K562 (cell line): ENCODE measurements around the gene PIK3CD. TPM values are rescaled to one million over a fixed set of nuclear protein-coding genes. Genes with fewer than 3 reads are reported as not detected.
A peak's percentile ranks its signal among the peaks of the same experiment; 100 is the strongest.

Experiments
- ARID1B ChIP-seq: fragments of 450-650 bp; IDR thresholded peaks from 2 replicates; pipeline ENCODE4 v1.6.1; 2016; ENCODE audit warnings: antibody characterized with exemption, mild to moderate bottlenecking, inconsistent platforms
- CHD1 ChIP-seq: fragments of 200-600 bp; sonication (generic); IDR thresholded peaks from one replicate; pipeline ENCODE4 v1.6.1; 2012; ENCODE audit warnings: mild to moderate bottlenecking, moderate library complexity, low read length, inconsistent platforms
- DIDO1 ChIP-seq: fragments of 450-650 bp; IDR thresholded peaks from 2 replicates; pipeline ENCODE4 v1.6.1; 2016; ENCODE audit warnings: low read depth, missing biosample characterization, missing genetic modification characterization
- E2F6 ChIP-seq, 2 experiments: IDR thresholded peaks; 2 replicates each; pipeline ENCODE4 v1.6.1; 2011; ENCODE audit warnings: borderline replicate concordance in 1 of 2, control low read depth in 1 of 2, low read depth in 1 of 2, low read length in 1 of 2, mild to moderate bottlenecking in 1 of 2, mixed read lengths in 1 of 2, moderate library complexity in 1 of 2; ENCODE audit not compliant: insufficient read depth in 1 of 2, insufficient read length in 1 of 2, poor library complexity in 1 of 2, severe bottlenecking in 1 of 2; ENCODE audit errors: extremely low read depth in 1 of 2
- ELF4 ChIP-seq: fragments of 450-650 bp; formaldehyde crosslinking; IDR thresholded peaks from 2 replicates; pipeline ENCODE4 v1.4.0; 2022; ENCODE audit warnings: missing genetic modification characterization
- GABPA ChIP-seq: fragments of 200-800 bp; sonication (Bioruptor generic); conservative IDR thresholded peaks from 2 replicates; pipeline ENCODE4 v1.6.1; 2016; ENCODE audit warnings: low read depth, missing genetic modification characterization, missing compliant biosample characterization
- MTA3 ChIP-seq: fragments of 450-650 bp; formaldehyde crosslinking; IDR thresholded peaks from 2 replicates; pipeline ENCODE4 v1.6.1; 2017; ENCODE audit warnings: mild to moderate bottlenecking, borderline replicate concordance
- NFIC ChIP-seq: fragments of 450-650 bp; IDR thresholded peaks from 2 replicates; pipeline ENCODE4 v1.6.1; 2017; ENCODE audit warnings: mild to moderate bottlenecking, inconsistent platforms
- PHF8 ChIP-seq: fragments of 200-600 bp; sonication (generic); IDR thresholded peaks from 2 replicates; pipeline ENCODE4 v1.6.1; 2012; ENCODE audit warnings: mixed run types, mild to moderate bottlenecking, inconsistent platforms, low read length, moderate library complexity, borderline replicate concordance
- SMARCB1 ChIP-seq: IDR thresholded peaks from 2 replicates; pipeline ENCODE4 v1.6.1; 2011; ENCODE audit warnings: improper control_type of control experiment, low read depth; ENCODE audit not compliant: insufficient read length
- SUPT5H ChIP-seq: fragments of 450-650 bp; IDR thresholded peaks from 2 replicates; pipeline ENCODE4 v1.6.1; 2016
- TSC22D4 ChIP-seq: fragments of 450-650 bp; IDR thresholded peaks from 2 replicates; pipeline ENCODE4 v1.6.1; 2016; ENCODE audit warnings: missing genetic modification characterization, missing biosample characterization, control low read depth
- ZBTB40 ChIP-seq, 2 experiments: fragments of 450-650 bp in 1 of 2; sonication (generic) in 1 of 2; formaldehyde crosslinking in 1 of 2; IDR thresholded peaks; 2 replicates each; pipeline versions ENCODE4 v1.7.1 to v1.9.0; 2016 to 2022; ENCODE audit warnings: inconsistent platforms in 1 of 2, mild to moderate bottlenecking in 1 of 2, missing genetic modification reagents in 1 of 2
- ZKSCAN1 ChIP-seq: fragments of 150-350 bp; IDR thresholded peaks from 2 replicates; pipeline ENCODE4 v1.6.1; 2016; ENCODE audit warnings: low read depth, low read length
- ZNF583 ChIP-seq: fragments of 250-450 bp; sonication (Bioruptor Pico); IDR thresholded peaks from 2 replicates; pipeline ENCODE4 v1.4.0; 2020
- ZNF655 ChIP-seq: fragments of 250-450 bp; sonication (Bioruptor Pico); IDR thresholded peaks from 2 replicates; pipeline ENCODE4 v1.5.0; 2021
- polyA plus RNA-seq, 8 experiments: library from polyadenylated mRNA; depleted of rRNA in 4 of 8; stranded (reverse) in 5 of 8; unstranded in 3 of 8; fragments of >200 nt; fragmentation: Nextera tagmentation in 2 of 8; fragmentation: Illumina TruSeq in 1 of 8; extraction: Ambion mirVana in 2 of 8; extraction: Trizol in 1 of 8; gene quantifications; 2 replicates each; pipeline versions ENCODE4 v1.2.1 to v1.2.3, GENCODE V29; 2011 to 2014; ENCODE audit warnings: inconsistent platforms in 1 of 8, missing spikeins in 1 of 8
- total RNA-seq, 7 experiments: library from RNA; depleted of rRNA in 6 of 7; stranded (reverse); fragments of >200 nt in 6 of 7; fragmentation: Illumina TruSeq in 2 of 7; extraction: Trizol in 2 of 7; gene quantifications; 2 replicates each; pipeline versions ENCODE4 v1.2.1 to v1.2.3, GENCODE V29; 2011 to 2021; ENCODE audit warnings: low replicate concordance in 1 of 7

PIK3CD gene
- total and polyA plus RNA-seq, 9 of the 15 experiments (the other 6 are each of a cell fraction or from before 2014, with no cell fraction given): 1.8 to 20.8 (median 7.2) TPM

- TF ChIP-seq ARID1B (peak; percentile 70), ZNF655 (no peak), ZBTB40 (IDR thresholded peaks at IDR 0.05) (peak; percentile 88), ZBTB40 (CRISPR knock-in tag; IDR thresholded peaks at IDR 0.05) (no peak), E2F6 (IDR thresholded peaks at IDR 0.05; ENCODE audit: borderline replicate concordance in 1 of 2, extremely low read depth in 1 of 2, insufficient read depth in 1 of 2, insufficient read length in 1 of 2, low read depth in 1 of 2, low read length in 1 of 2, poor library complexity in 1 of 2, severe bottlenecking in 1 of 2) (peak; percentile 88 to 95), GABPA (tag) (peak; percentile 89), DIDO1 (tag) (peak; percentile 69), ZKSCAN1 (0 out of 2 replicates have a peak, but pooled peaks have one; percentile 6), SUPT5H (peak; percentile 69), PHF8 (peak; percentile 69; the same call in 1 of the 2 replicates), ZNF583 (CRISPR knock-in tag) (no peak), MTA3 (peak; percentile 61), NFIC (peak; percentile 73), TSC22D4 (tag) (no peak), CHD1 (peak; percentile 2), ELF4 (CRISPR knock-in tag) (0 out of 2 replicates have a peak, but pooled peaks have one; percentile 20), SMARCB1 (no peak)
Observed at GRCh38 chr1:9687120-9687873, 35.8 kb downstream of the PIK3CD start (continued).
